Measurements from ENCODE around the gene CCNB1IP1.

CCNB1IP1 gene

GRCh38 chr14:20350282-20350681 is 17.2 kb upstream of the CCNB1IP1 start:
- no peak for ATAC-seq

GRCh38 chr14:20347747-20348146 is 14.7 kb upstream of the CCNB1IP1 start:
- no peak for TF ChIP-seq ZC3H10 (CRISPR knock-in tag; IDR thresholded peaks at IDR 0.05)
- TF ChIP-seq ISL1 (CRISPR knock-in tag; IDR thresholded peaks at IDR 0.05) = no peak
- TF ChIP-seq TOX (CRISPR knock-in tag; IDR thresholded peaks at IDR 0.05; ENCODE audit: borderline replicate concordance) = no peak
- no peak for TF ChIP-seq OSR1 (CRISPR knock-in tag; IDR thresholded peaks at IDR 0.05)
- TF ChIP-seq RARB (CRISPR knock-in tag; IDR thresholded peaks at IDR 0.05) = no peak
- TF ChIP-seq ZNF565 (CRISPR knock-in tag; conservative IDR thresholded peaks at IDR 0.05; ENCODE audit: low read depth) = no peak
- no peak for TF ChIP-seq CSDC2 (CRISPR knock-in tag; IDR thresholded peaks at IDR 0.05)
- TF ChIP-seq ZFP30 (CRISPR knock-in tag; IDR thresholded peaks at IDR 0.05) = no peak
- no peak for TF ChIP-seq CSRNP3 (CRISPR knock-in tag; IDR thresholded peaks at IDR 0.05)
- no peak for TF ChIP-seq ZNF70 (CRISPR knock-in tag; IDR thresholded peaks at IDR 0.05)
- no peak for TF ChIP-seq ARNTL (CRISPR knock-in tag; IDR thresholded peaks at IDR 0.05; ENCODE audit: borderline replicate concordance, low read depth)
- TF ChIP-seq TCF4 (CRISPR knock-in tag; IDR thresholded peaks at IDR 0.05; ENCODE audit: borderline replicate concordance) = no peak
- ATAC-seq = no peak

More at GRCh38 chr14:20350282-20350681, 17.2 kb upstream of the CCNB1IP1 start:
- TF ChIP-seq ZNF565 (CRISPR knock-in tag; conservative IDR thresholded peaks at IDR 0.05; ENCODE audit: low read depth) = no peak
- no peak for TF ChIP-seq POU6F1 (CRISPR knock-in tag; IDR thresholded peaks at IDR 0.05; ENCODE audit: borderline replicate concordance, low read depth)
- no peak for TF ChIP-seq TOX (CRISPR knock-in tag; IDR thresholded peaks at IDR 0.05; ENCODE audit: borderline replicate concordance)
- no peak for TF ChIP-seq TCF4 (CRISPR knock-in tag; IDR thresholded peaks at IDR 0.05; ENCODE audit: borderline replicate concordance)
- TF ChIP-seq PPARA (CRISPR knock-in tag; IDR thresholded peaks at IDR 0.05; ENCODE audit: borderline replicate concordance) = no peak
- no peak for TF ChIP-seq RARB (CRISPR knock-in tag; IDR thresholded peaks at IDR 0.05)
- no peak for TF ChIP-seq ZC3H10 (CRISPR knock-in tag; IDR thresholded peaks at IDR 0.05)
- no peak for TF ChIP-seq ZNF8 (CRISPR knock-in tag; IDR thresholded peaks at IDR 0.05)
- TF ChIP-seq PATZ1 (CRISPR knock-in tag; IDR thresholded peaks at IDR 0.05; ENCODE audit: borderline replicate concordance) = no peak
- TF ChIP-seq ARNTL (CRISPR knock-in tag; IDR thresholded peaks at IDR 0.05; ENCODE audit: borderline replicate concordance, low read depth) = no peak
- TF ChIP-seq GLIS3 (CRISPR knock-in tag; IDR thresholded peaks at IDR 0.05) = no peak
- no peak for TF ChIP-seq CREB5 (CRISPR knock-in tag; IDR thresholded peaks at IDR 0.05; ENCODE audit: low read depth)
- TF ChIP-seq TSHZ2 (CRISPR knock-in tag; IDR thresholded peaks at IDR 0.05) = no peak
- no peak for TF ChIP-seq ZFP30 (CRISPR knock-in tag; IDR thresholded peaks at IDR 0.05)
- no peak for TF ChIP-seq CSRNP3 (CRISPR knock-in tag; IDR thresholded peaks at IDR 0.05)
- TF ChIP-seq SNAI2 (CRISPR knock-in tag; IDR thresholded peaks at IDR 0.05) = no peak
- no peak for TF ChIP-seq ZNF70 (CRISPR knock-in tag; IDR thresholded peaks at IDR 0.05)

All from SK-N-SH treated with all-trans-retinoic acid at 6 μM for 48 hours (cell line).